Small intestine (tissue), 7 donors: ENCODE data around the gene YPEL4. TPM values are rescaled to one million over a fixed set of nuclear protein-coding genes. Genes with fewer than 3 reads are reported as not detected.

Source experiments
- DNase-seq, 2 donors: peaks; one replicate each; pipeline versions ENCODE4 v3.0.0 to v3.0.0-alpha.2; 2013
- FAIRE-seq: peaks from 2 replicates; lab custom pipeline; 2012; peaks lifted over from hg19 to GRCh38; lab: Jason Lieb, UNC
- H3K27ac ChIP-seq, 3 donors: one replicate each; pipeline ENCODE4 v1.5.1; 2013; ENCODE audit warnings: low read length in 2 of 3, mild to moderate bottlenecking in 2 of 3, control low read depth in 1 of 3, inconsistent platforms in 1 of 3, low read depth in 1 of 3, moderate library complexity in 1 of 3
- H3K27me3 ChIP-seq, 3 donors: one replicate each; pipeline ENCODE4 v1.6.1; 2013; ENCODE audit warnings: low read length in 3 of 3, inconsistent platforms in 1 of 3; ENCODE audit not compliant: control insufficient read depth in 3 of 3, insufficient read depth in 3 of 3
- H3K36me3 ChIP-seq, 3 donors: one replicate each; pipeline ENCODE4 v1.6.1; 2013; ENCODE audit warnings: low read length in 3 of 3, inconsistent platforms in 1 of 3, low read depth in 1 of 3, mild to moderate bottlenecking in 1 of 3, moderate library complexity in 1 of 3; ENCODE audit not compliant: control insufficient read depth in 3 of 3, insufficient read depth in 2 of 3
- H3K4me1 ChIP-seq, 3 donors: one replicate each; pipeline ENCODE4 v1.6.1; 2013; ENCODE audit warnings: low read length in 2 of 3, inconsistent platforms in 1 of 3, low read depth in 1 of 3, mild to moderate bottlenecking in 1 of 3, moderate library complexity in 1 of 3; ENCODE audit not compliant: control insufficient read depth in 3 of 3, insufficient read depth in 2 of 3
- H3K4me3 ChIP-seq, 3 donors: one replicate each; pipeline ENCODE4 v1.5.1; 2013; ENCODE audit warnings: low read length in 3 of 3, control low read depth in 1 of 3, inconsistent platforms in 1 of 3, low read depth in 1 of 3, mild to moderate bottlenecking in 1 of 3, moderate library complexity in 1 of 3
- H3K9me3 ChIP-seq, 2 donors: one replicate each; pipeline ENCODE4 v1.6.1; 2013; ENCODE audit warnings: low read depth in 1 of 2, low read length in 1 of 2; ENCODE audit not compliant: control insufficient read depth in 2 of 2, insufficient read depth in 1 of 2
- whole genome bisulfite sequencing, 3 donors: extraction: QIAGEN DNeasy Blood & Tissue Kit; methylation state at CpG; one replicate each; pipeline ENCODE4 v1.1.7; 2013; 5-methylcytosine and 5-hydroxymethylcytosine counted together
- polyA plus RNA-seq, 4 donors: library from polyadenylated mRNA; stranded (reverse) in 3 of 4; unstranded in 1 of 4; fragments of 200-250 nt in 3 of 4; fragments of 120-200 nt in 1 of 4; gene quantifications; one replicate each; pipeline versions ENCODE4 v1.2.1 to v1.2.3, GENCODE V29; 2013
- donor health status: healthy with polysubstance abuse.
- donor health status: control.
- donor health status: control.
- donor health status: Bipolar disorder and iron deficiency.
- donor health status: healthy.

The YPEL4 gene
- polyA plus RNA-seq, 4 donors: 0.86 to 2.2 (median 1.4) TPM; not detected in 1

- Histone ChIP-seq H3K4me1 (peaks cover 0 to 9% (median 5%) of the 10 kb centered on the region in 3 donors), H3K4me3 (no peak overlapping the region), H3K36me3 (no peaks in the 10 kb centered on the region), H3K27ac (no peak overlapping the region), H3K9me3 (no peaks in the 10 kb centered on the region), H3K27me3 (peaks cover 0 to 5% (median 0%) of the 10 kb centered on the region in 3 donors)
- FAIRE-seq: no peak
- no peak for DNase-seq
Measured at GRCh38 chr11:57634311-57634710, 15.4 kb downstream of the YPEL4 start.

GRCh38 chr11:57633394-57634070 is 16.2 kb downstream of the YPEL4 start:
- no peak for FAIRE-seq
- H3K4me3 ChIP-seq: no peak overlapping the region
- 66 to 82% (median 68%) methylated on average over 6 of the region's 6 CpGs for WGBS, 3 donors

GRCh38 chr11:57632116-57632515 is 17.6 kb downstream of the YPEL4 start:
- Histone ChIP-seq H3K9me3 (no peaks in the 10 kb centered on the region), H3K4me3 (no peak overlapping the region), H3K36me3 (no peaks in the 10 kb centered on the region), H3K27ac (no peak overlapping the region), H3K27me3 (peaks cover 0 to 5% (median 0%) of the 10 kb centered on the region in 3 donors), H3K4me1 (peaks cover 0 to under 1% (median 0%) of the 10 kb centered on the region in 3 donors)
- 14 to 56% (median 39%) methylated on average over 5 of the region's 5 CpGs for WGBS, 3 donors
- DNase-seq: peak in 1 of 2 donors; percentile 44
- FAIRE-seq: no peak

More at GRCh38 chr11:57633394-57634070, 16.2 kb downstream of the YPEL4 start:
- Histone ChIP-seq H3K27ac (no peak overlapping the region), H3K9me3 (no peaks in the 10 kb centered on the region), H3K27me3 (peaks cover 0 to 5% (median 0%) of the 10 kb centered on the region in 3 donors), H3K36me3 (no peaks in the 10 kb centered on the region), H3K4me1 (peaks cover 0 to 7% (median 0%) of the 10 kb centered on the region in 3 donors)
- no peak for DNase-seq

DNA sequence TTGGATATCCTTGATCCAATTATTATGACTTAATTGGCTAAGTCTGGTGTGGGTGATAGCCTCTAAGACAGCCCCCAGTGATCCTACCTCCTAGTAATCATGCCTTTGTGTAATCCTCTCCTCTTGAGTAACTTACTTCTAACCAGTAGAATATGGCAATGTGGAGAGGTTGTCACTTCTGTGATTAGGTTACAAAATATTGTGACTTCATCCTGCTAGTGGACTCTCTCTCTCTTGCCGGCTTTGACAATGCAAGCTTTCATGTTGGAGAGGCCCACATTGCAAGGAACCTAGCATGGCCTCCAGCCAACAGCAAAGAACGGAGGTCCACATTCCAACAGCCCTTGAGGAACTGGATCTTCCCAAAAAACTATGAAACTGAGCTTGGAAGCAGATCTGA is 19.5 kb downstream of the YPEL4 start:
- no peak overlapping the region for H3K27ac ChIP-seq
- no peaks in the 10 kb centered on the region for H3K36me3 ChIP-seq
- peaks cover 0 to 5% (median 0%) of the 10 kb centered on the region in 3 donors for H3K27me3 ChIP-seq
- no peaks in the 10 kb centered on the region for H3K9me3 ChIP-seq
- H3K4me1 ChIP-seq: no peaks in the 10 kb centered on the region
- 55 to 69% (median 61%) methylated on average over 2 of the region's 2 CpGs for WGBS, 3 donors
- H3K4me3 ChIP-seq: no peak overlapping the region
- FAIRE-seq (no peak), DNase-seq (no peak)

- 69 to 83% (median 76%) methylated on average over 1 of the region's 1 CpG for WGBS, 3 donors
- FAIRE-seq: no peak
Measured at GRCh38 chr11:57626895-57627294, 22.8 kb downstream of the YPEL4 start.

GRCh38 chr11:57624864-57625263 is 24.8 kb downstream of the YPEL4 start:
- Histone ChIP-seq H3K4me3 (no peak overlapping the region), H3K4me1 (no peaks in the 10 kb centered on the region), H3K9me3 (peaks cover 0 to under 1% of the 10 kb centered on the region in 2 donors), H3K27ac (no peak overlapping the region), H3K27me3 (no peaks in the 10 kb centered on the region), H3K36me3 (no peaks in the 10 kb centered on the region)
- no peak for FAIRE-seq
- WGBS, 3 donors: 80 to 86% (median 84%) methylated on average over 2 of the region's 2 CpGs
- DNase-seq: no peak

More at GRCh38 chr11:57626895-57627294, 22.8 kb downstream of the YPEL4 start:
- Histone ChIP-seq H3K27ac (no peak overlapping the region), H3K36me3 (no peaks in the 10 kb centered on the region), H3K4me1 (no peaks in the 10 kb centered on the region), H3K27me3 (no peaks in the 10 kb centered on the region), H3K4me3 (no peak overlapping the region), H3K9me3 (no peaks in the 10 kb centered on the region)
- DNase-seq: no peak

- Histone ChIP-seq H3K27me3 (no peaks in the 10 kb centered on the region), H3K36me3 (no peaks in the 10 kb centered on the region), H3K27ac (no peak overlapping the region), H3K4me3 (no peak overlapping the region), H3K9me3 (peaks cover 0 to 9% of the 10 kb centered on the region in 2 donors), H3K4me1 (no peaks in the 10 kb centered on the region)
- 44 to 63% (median 52%) methylated on average over 3 of the region's 3 CpGs for whole genome bisulfite sequencing, 3 donors
- no peak for FAIRE-seq
- DNase-seq: no peak
Measured at GRCh38 chr11:57622263-57622662, 27.4 kb downstream of the YPEL4 start.

DNA sequence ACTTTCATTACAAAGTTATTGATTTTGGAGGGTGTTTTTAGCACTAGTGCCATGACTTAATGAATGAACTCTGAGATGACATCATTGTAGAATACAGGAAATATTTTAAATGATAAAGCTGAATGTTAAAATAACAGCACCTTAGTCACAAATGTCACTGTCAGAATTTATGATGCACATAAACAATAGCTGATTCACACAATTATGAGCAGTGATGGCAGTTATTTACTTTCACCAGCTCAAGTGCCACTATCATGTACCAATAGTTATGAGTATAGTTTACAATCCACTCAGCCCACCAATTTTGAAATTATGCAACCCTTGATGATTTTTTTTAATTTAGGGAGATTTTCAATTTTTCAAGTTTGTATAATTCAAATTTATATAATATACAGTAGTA is 29.2 kb downstream of the YPEL4 start:
- no peak for DNase-seq
- no peak overlapping the region for H3K4me3 ChIP-seq
- H3K27me3 ChIP-seq: no peaks in the 10 kb centered on the region
- no peak for FAIRE-seq
- peaks cover 0 to 9% of the 10 kb centered on the region in 2 donors for H3K9me3 ChIP-seq
- H3K36me3 ChIP-seq: no peaks in the 10 kb centered on the region
- H3K4me1 ChIP-seq: no peaks in the 10 kb centered on the region
- H3K27ac ChIP-seq: no peak overlapping the region
